OCI-LY7 (cell line): ENCODE results near the gene VPS9D1. TPM values are rescaled to one million over a fixed set of nuclear protein-coding genes. Genes with fewer than 3 reads are reported as not detected.

Experiments
- BruUV-seq: library from RNA; stranded (reverse); fragments of 400-500 nt; replicated peaks from 2 replicates; lab custom pipeline; 2021; lab: Mats Ljungman, UMichigan
- CTCF ChIA-PET: fragments of 300-600 bp; sonication (Branson Sonifier 250); formaldehyde crosslinking; loops from one replicate; lab custom pipeline; 2022; ENCODE audit warnings: antibody characterized with exemption; ENCODE audit not compliant: unreplicated experiment; lab: Charles Lee
- POLR2A ChIA-PET: fragments of 300-600 bp; sonication (Branson Sonifier 250); formaldehyde crosslinking; loops from one replicate; lab custom pipeline; 2022; ENCODE audit warnings: antibody characterized with exemption; lab: Charles Lee
- DNase-seq: peaks from one replicate; pipeline ENCODE4 v3.0.0-alpha.2; 2015; ENCODE audit warnings: low spot score
- H2AFZ ChIP-seq: fragments of 200-600 bp; sonication (generic), shearing (Covaris generic); 2 replicates; pipeline ENCODE4 v1.6.1; 2014; ENCODE audit warnings: mild to moderate bottlenecking, antibody characterized with exemption, low read length, moderate library complexity
- H3K27ac ChIP-seq: fragments of 200-600 bp; sonication (generic); 2 replicates; pipeline ENCODE4 v1.5.1; 2014; ENCODE audit warnings: mixed run types, low read depth, mild to moderate bottlenecking, moderate library complexity, low read length, inconsistent platforms; ENCODE audit not compliant: poor library complexity, severe bottlenecking
- H3K36me3 ChIP-seq: fragments of 200-600 bp; sonication (generic); 2 replicates; pipeline ENCODE4 v1.6.1; 2014; ENCODE audit warnings: mild to moderate bottlenecking, antibody characterized with exemption, low read length, moderate library complexity, mixed read lengths; ENCODE audit not compliant: insufficient read depth
- H3K4me1 ChIP-seq: fragments of 200-600 bp; sonication (generic); 2 replicates; pipeline ENCODE4 v1.5.1; 2014; ENCODE audit warnings: mild to moderate bottlenecking, low read length; ENCODE audit not compliant: insufficient read depth, poor library complexity, severe bottlenecking
- H3K4me2 ChIP-seq: fragments of 200-600 bp; sonication (generic); 2 replicates; pipeline ENCODE4 v1.6.1; 2014; ENCODE audit warnings: mild to moderate bottlenecking, low read length
- H3K4me3 ChIP-seq: fragments of 200-600 bp; sonication (generic); 2 replicates; pipeline ENCODE4 v1.5.1; 2014; ENCODE audit warnings: mild to moderate bottlenecking, low read depth, low read length; ENCODE audit not compliant: poor library complexity, severe bottlenecking
- H3K79me2 ChIP-seq: fragments of 200-600 bp; sonication (generic); 2 replicates; pipeline ENCODE4 v1.6.1; 2016; ENCODE audit warnings: low read depth, mild to moderate bottlenecking, low read length, moderate library complexity, mixed read lengths; ENCODE audit not compliant: insufficient read depth
- H3K9me2 ChIP-seq: fragments of 200-600 bp; sonication (generic); 2 replicates; pipeline ENCODE4 v1.6.1; 2016; ENCODE audit warnings: mild to moderate bottlenecking, low read length, mixed read lengths; ENCODE audit not compliant: insufficient read depth
- H3K9me3 ChIP-seq: fragments of 200-600 bp; sonication (generic); 2 replicates; pipeline ENCODE4 v1.6.1; 2014; ENCODE audit warnings: mild to moderate bottlenecking, mixed run types, low read length, mixed read lengths
- H4K20me1 ChIP-seq: fragments of 200-600 bp; sonication (generic); 2 replicates; pipeline ENCODE4 v1.6.1; 2014; ENCODE audit warnings: mild to moderate bottlenecking, antibody characterized with exemption, low read length, moderate library complexity, mixed read lengths; ENCODE audit not compliant: insufficient read depth
- CTCF ChIP-seq: fragments of 200-600 bp; sonication (generic); conservative IDR thresholded peaks from 2 replicates; pipeline ENCODE4 v1.5.1; 2014; ENCODE audit warnings: mild to moderate bottlenecking, antibody characterized with exemption, low read length, moderate library complexity, mixed read lengths
- EZH2phosphoT487 ChIP-seq: fragments of 200-600 bp; sonication (generic); IDR thresholded peaks from 2 replicates; pipeline ENCODE4 v1.6.1; 2018; ENCODE audit warnings: low read depth, borderline replicate concordance, mild to moderate bottlenecking, mixed run types, antibody characterized with exemption, low read length, moderate library complexity, mixed read lengths
- intact Hi-C: fragments of 100-400 bp; cut with micrococcal nuclease; formaldehyde crosslinking; loops from one replicate; pipeline ENCODE4 v1.10.0; 2022; ENCODE audit not compliant: unreplicated experiment
- total RNA-seq, 2 experiments: library from RNA; depleted of rRNA in 1 of 2; stranded (reverse); fragments of >200 nt in 1 of 2; shearing (Covaris generic) in 1 of 2; gene quantifications; 2 replicates each; pipeline ENCODE4 v1.2.3, GENCODE V29; 2014 to 2022

VPS9D1 gene
- total RNA-seq, 2 experiments from 2014 or later, result 3.1 to 4.6 TPM

GRCh38 chr16:89732142-89732917 is 11.6 kb upstream of the VPS9D1 start:
- ChIA-PET POLR2A (interaction anchor here (0.7 kb wide), 1 partner anchor 18 kb away, joined by 3 read pairs; no protein-coding TSS in a partner anchor), CTCF (no interaction called here)
- H3K9me3 ChIP-seq, result no peaks in the 10 kb centered on the region
- no peak overlapping the region for H3K4me2 ChIP-seq
- no peaks in the 10 kb centered on the region for H4K20me1 ChIP-seq
- H3K4me3 ChIP-seq, result no peak overlapping the region
- H3K36me3 ChIP-seq, result peaks cover 87% of the 10 kb centered on the region
- H3K27ac ChIP-seq, result no peak overlapping the region
- H3K4me1 ChIP-seq, result no peaks in the 10 kb centered on the region
- H3K9me2 ChIP-seq, result no peaks in the 10 kb centered on the region
- no peaks in the 10 kb centered on the region for H3K79me2 ChIP-seq
- TF ChIP-seq EZH2phosphoT487 (no peak), CTCF (no peak)
- no peak for DNase-seq
- intact Hi-C loops, result no loop called here
- no TSS peak for BruUV-seq
- H2AFZ ChIP-seq, result no peak overlapping the region

- TF ChIP-seq CTCF (no peak), EZH2phosphoT487 (no peak)
- Histone ChIP-seq H3K9me3 (no peaks in the 10 kb centered on the region), H3K79me2 (no peaks in the 10 kb centered on the region), H3K27ac (no peak overlapping the region), H3K36me3 (peaks cover 77% of the 10 kb centered on the region), H3K4me1 (no peaks in the 10 kb centered on the region), H2AFZ (no peak overlapping the region), H3K4me2 (no peak overlapping the region), H3K4me3 (no peak overlapping the region), H3K9me2 (no peaks in the 10 kb centered on the region), H4K20me1 (no peaks in the 10 kb centered on the region)
- BruUV-seq, result no TSS peak
- CTCF ChIA-PET, result no interaction called here
- POLR2A ChIA-PET, result no interaction called here
- no peak for DNase-seq
- intact Hi-C loops, result no loop called here
Observed at GRCh38 chr16:89730610-89731234, 10.0 kb upstream of the VPS9D1 start.
